NCI-H187 treated with DMSO at 0.1 percent for 48 hours (cell line): ENCODE measurements around the gene KIF26B.
"Not testable (repeated sequence)": the region's sequence is repeated elsewhere in the genome, so short reads cannot be mapped to it uniquely, and the experiment has no call there.

Source experiments
- DNase-seq: peaks from one replicate; lab custom pipeline; 2025; lab: John Stamatoyannopoulos, UW

KIF26B gene

GRCh38 chr1:245154429-245155271, at the start of gene KIF26B:
Gene KIF26B (plus strand): TSS chr1:245154985. CDS start chr1:245155425, 440 bp downstream.
- no peak for DNase-seq

GRCh38 chr1:245105042-245105441, 49.7 kb upstream of the KIF26B start:
- DNase-seq = no peak

DNA sequence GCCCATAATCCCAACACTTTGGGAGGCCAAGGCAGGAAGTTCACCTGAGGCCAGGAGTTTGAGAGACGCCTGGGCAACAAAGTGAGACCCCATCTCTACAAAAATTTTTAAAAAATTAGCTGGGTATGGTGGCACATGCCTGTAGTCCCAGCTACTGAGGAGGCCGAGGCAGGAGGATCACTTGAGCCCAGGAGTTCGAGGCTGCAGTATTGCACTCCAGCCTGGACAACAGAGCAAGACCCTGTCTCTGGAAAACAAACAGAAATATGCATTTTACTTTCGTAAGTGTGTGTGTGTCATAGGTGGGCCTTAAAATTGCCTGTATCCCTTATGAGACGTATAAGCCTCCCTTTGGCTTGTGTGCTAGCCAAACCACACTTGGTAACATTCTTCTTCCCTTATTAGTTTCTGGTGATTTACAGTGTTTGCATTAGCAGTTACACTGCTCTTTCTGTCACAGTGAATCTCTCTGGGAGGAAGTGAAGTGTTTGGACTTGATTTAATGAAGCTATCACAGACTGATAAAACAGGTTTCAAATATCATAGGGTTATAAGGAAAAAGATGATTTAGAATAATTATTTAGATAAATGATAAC, 48.9 kb upstream of the KIF26B start:
- no peak for DNase-seq

GRCh38 chr1:245107776-245108114, 47.0 kb upstream of the KIF26B start:
- no peak for DNase-seq

GRCh38 chr1:245108246-245108645, 46.5 kb upstream of the KIF26B start:
- DNase-seq = no peak

- no peak for DNase-seq
Measured at GRCh38 chr1:245108909-245109308, 45.9 kb upstream of the KIF26B start.

GRCh38 chr1:245110406-245110805, 44.4 kb upstream of the KIF26B start:
- DNase-seq = no peak

DNA sequence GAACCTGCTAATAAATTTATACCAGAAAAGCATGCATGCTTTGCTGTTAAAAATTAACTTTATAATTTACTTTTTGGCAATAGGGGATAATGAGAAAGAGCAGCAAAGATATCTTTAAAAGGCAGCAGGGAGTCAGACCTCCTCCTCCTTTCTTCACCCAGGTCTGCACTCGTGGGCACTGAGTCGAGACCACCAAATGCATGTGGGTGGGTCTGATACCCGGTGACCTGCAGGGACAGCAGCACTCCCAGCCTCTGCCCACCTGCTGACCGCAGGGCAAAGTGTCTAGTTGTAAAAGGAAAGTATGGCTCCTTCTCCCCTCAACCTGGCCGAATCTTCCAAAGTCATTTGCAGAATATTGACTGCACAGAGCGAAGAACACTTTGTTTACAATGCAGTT, 43.7 kb upstream of the KIF26B start:
- no peak for DNase-seq

- no peak for DNase-seq
Measured at GRCh38 chr1:245113649-245114048, 41.1 kb upstream of the KIF26B start.

- DNase-seq = no peak
Measured at GRCh38 chr1:245116131-245116530, 38.7 kb upstream of the KIF26B start.

DNA sequence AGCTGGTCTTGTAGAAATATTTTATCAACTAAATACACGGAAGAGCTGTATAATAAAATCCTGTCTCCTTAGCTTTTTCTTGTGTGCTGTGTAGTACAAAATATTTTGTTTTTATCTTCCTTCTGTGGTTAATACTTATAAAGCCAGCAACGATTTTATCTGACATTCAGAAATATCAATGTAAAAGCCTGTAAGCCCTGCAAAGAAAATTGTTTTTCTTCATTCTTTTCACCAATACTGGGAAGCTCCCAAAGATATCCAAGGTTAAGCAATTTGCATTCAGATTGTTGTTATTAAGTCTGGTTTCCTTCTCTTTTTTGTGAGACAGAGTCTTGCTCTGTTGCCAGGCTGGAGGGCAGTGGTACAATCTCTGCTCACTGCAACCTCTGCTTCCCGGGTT, 38.0 kb upstream of the KIF26B start:
- no peak for DNase-seq

- DNase-seq = no peak
Measured at GRCh38 chr1:245118066-245118465, 36.7 kb upstream of the KIF26B start.

- no peak for DNase-seq
Measured at GRCh38 chr1:245118806-245119205, 36.0 kb upstream of the KIF26B start.

- DNase-seq = no peak
Measured at GRCh38 chr1:245121523-245121922, 33.3 kb upstream of the KIF26B start.

- no peak for DNase-seq
Measured at GRCh38 chr1:245124241-245124640, 30.5 kb upstream of the KIF26B start.

DNA sequence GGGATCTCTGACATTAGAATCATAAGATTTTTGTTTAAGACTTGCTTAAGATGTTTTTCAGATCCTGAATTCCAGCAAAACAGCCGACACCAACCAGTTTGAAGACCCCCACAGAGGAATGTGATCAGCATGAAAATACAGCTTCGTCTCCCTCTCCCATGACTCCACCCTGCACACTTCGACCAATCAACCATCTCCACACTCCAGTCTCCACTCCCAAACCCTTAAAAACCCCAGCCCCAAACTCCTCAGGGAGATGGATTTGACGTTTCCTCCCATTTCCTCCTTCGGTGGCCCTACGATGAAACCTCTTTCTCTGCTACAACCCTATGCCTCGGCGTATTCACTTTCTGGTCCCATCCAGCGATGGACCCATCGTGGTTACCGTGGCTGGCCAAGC, 30.1 kb upstream of the KIF26B start:
- DNase-seq = no peak

DNA sequence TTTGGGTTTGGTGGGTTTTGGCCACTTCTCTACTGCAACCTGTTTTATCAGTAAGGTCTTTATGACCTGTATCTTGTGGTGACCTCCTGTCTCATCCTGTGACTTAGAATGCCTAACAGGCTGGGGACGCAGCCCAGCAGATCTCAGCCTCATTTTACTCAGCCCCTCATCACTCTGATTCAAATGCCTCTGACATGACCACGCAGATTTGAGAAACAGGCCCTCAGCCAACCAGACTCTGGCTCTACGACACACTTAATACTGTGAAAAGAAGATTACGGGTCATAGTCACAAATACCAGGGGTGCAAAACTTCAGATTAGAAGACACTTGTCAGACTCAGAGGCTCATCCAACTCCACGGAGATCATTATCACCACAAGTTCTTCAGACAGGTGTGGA, 28.3 kb upstream of the KIF26B start:
- no peak for DNase-seq

DNA sequence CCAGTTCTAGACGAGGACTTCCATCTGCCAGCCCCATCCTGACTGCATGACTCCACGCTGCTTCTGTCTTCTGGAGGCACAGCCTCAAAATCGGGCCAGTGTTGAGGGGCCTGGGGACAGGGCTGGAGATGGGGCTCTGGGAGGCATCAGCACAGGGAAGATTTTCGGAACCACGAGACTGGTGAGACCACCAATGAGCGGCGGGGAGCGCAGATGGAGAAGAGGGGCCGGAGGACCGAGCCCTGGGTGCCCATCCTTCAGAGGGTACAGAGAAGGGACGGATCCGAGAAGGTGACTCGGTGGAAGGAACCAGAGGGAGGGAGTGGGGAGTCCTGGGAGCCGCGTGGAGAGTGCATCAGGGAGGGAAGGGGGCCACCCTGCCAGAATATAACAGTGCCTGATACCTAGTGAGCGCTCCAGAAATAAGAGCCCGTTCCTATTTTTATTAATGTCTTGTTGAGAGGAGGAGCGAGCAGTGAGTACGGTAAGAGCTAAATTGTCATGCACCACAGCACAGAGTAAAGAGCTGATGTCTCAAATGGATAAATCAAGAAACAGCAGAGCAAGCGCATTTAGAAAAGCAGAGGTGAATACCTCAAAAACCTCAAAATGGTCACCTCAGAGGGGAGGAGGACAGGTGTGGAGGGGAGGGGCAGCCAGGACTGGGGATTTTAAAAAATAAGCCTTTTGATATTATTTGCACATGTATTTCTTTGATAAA, 26.2 kb upstream of the KIF26B start:
- DNase-seq = no peak

- DNase-seq = no peak
Measured at GRCh38 chr1:245129319-245130240, 25.2 kb upstream of the KIF26B start.

DNA sequence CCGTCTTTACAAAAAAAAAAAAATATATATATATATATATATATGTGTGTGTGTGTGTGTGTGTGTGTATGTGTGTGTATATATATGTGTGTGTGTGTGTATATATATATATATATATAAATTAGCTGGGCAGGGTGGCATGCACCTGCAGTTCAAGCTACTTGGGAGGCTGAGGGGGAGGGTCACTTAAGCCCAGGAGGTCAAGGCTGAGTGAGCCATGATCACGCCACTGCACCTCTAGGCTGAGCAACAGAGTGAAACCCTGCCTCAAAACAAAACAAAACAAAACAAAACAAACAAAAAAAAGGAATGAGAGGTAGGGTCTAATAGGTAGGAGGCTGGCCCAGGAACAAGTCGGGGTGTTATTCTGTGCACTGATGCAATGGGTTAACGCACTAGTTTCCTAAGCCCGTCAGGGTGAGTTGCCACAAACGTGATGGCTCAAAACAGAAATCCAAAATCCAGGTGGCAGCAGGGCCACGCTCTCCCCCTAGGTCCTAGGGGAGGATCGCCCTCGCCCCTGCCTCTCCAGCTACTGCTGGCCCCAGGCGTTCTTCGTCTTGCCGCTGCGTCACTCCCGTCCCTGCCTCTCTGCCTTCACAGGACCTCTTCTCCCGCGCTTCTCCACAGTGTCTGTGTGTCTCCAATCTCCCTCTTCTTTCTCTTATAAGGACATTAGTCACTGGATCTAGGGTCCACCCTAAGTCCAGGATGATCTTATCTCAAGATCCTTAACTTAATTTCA, 24.3 kb upstream of the KIF26B start:
- DNase-seq = not testable (repeated sequence)

DNA sequence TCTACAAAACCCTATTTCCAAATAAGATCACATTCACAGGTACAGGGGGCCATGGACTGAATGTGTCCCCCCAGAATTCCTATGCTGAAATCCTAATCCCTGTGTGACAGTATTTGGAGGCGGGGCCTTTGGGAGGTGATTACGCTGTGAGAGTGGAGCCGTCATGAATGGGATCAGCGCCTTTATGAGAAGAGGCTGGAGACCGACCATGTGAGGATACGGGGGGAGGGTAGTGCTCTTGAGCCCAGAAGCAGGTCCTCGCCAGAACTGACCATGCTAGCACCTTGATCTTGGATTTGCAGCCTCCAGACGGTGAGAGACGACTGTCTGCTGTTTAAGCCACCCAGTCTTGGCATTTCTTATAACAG, 23.8 kb upstream of the KIF26B start:
- DNase-seq = no peak
